GM18858 (cell line): Measurements from ENCODE around the gene GON4L.
"Not testable (repeated sequence)": the region's sequence is repeated elsewhere in the genome, so short reads cannot be mapped to it uniquely, and the experiment has no call there.

Source experiments
- ATAC-seq: cut with Tn5 transposase; IDR thresholded peaks from one replicate; pipeline ENCODE4 v1.9.1; 2021; ENCODE audit not compliant: unreplicated experiment

GON4L gene

GRCh38 chr1:155831279-155831976 lies 25.6 kb downstream of the GON4L start:
- ATAC-seq = no peak

- no peak for ATAC-seq
Observed at GRCh38 chr1:155827450-155827849, 29.6 kb downstream of the GON4L start.

- ATAC-seq = no peak
Observed at GRCh38 chr1:155816351-155816750, 40.7 kb downstream of the GON4L start.

GRCh38 chr1:155813672-155814071 lies 43.3 kb downstream of the GON4L start:
- ATAC-seq = no peak

GRCh38 chr1:155812878-155813277 lies 44.1 kb downstream of the GON4L start:
- no peak for ATAC-seq

GRCh38 chr1:155809088-155809487 lies 47.9 kb downstream of the GON4L start:
- no peak for ATAC-seq

GRCh38 chr1:155801149-155801548 lies 55.9 kb downstream of the GON4L start:
- ATAC-seq = no peak

GRCh38 chr1:155795618-155796017 lies 61.4 kb downstream of the GON4L start:
- not testable (repeated sequence) for ATAC-seq

GRCh38 chr1:155794605-155795245 lies 62.3 kb downstream of the GON4L start:
- no peak for ATAC-seq

GRCh38 chr1:155793213-155793612 lies 63.8 kb downstream of the GON4L start:
- no peak for ATAC-seq

- ATAC-seq = no peak
Observed at GRCh38 chr1:155777582-155777981, 79.4 kb downstream of the GON4L start.

GRCh38 chr1:155776414-155776813 lies 80.6 kb downstream of the GON4L start:
- no peak for ATAC-seq

- no peak for ATAC-seq
Observed at GRCh38 chr1:155773221-155773620, 83.8 kb downstream of the GON4L start.

- no peak for ATAC-seq
Observed at GRCh38 chr1:155769257-155769656, 87.8 kb downstream of the GON4L start.

GRCh38 chr1:155767399-155767989 lies 89.5 kb downstream of the GON4L start:
- ATAC-seq = not testable (repeated sequence)

GRCh38 chr1:155763989-155764388 lies 93.0 kb downstream of the GON4L start:
- ATAC-seq = not testable (repeated sequence)

GRCh38 chr1:155763090-155763815 lies 93.8 kb downstream of the GON4L start:
- ATAC-seq = not testable (repeated sequence)

- ATAC-seq = no peak
Observed at GRCh38 chr1:155761736-155762405, 95.1 kb downstream of the GON4L start.

GRCh38 chr1:155760751-155761475 lies 96.1 kb downstream of the GON4L start:
- ATAC-seq = no peak

- no peak for ATAC-seq
Observed at GRCh38 chr1:155759966-155760630, 96.9 kb downstream of the GON4L start.
